ENCODE results near the gene FAT4. TPM values are rescaled to one million over a fixed set of nuclear protein-coding genes. Genes with fewer than 3 reads are reported as not detected.

FAT4 gene
- total RNA-seq, 1 donor from 2014 or later = 9.8 TPM

GRCh38 chr4:125334926-125335325 is 20.2 kb downstream of the FAT4 start:
- TF ChIP-seq POLR2AphosphoS5 (IDR thresholded peaks at IDR 0.05; ENCODE audit: insufficient read depth in 1 of 2, low read depth in 1 of 2) (no peak), CTCF (IDR thresholded peaks at IDR 0.05) (no peak)
- H3K4me1 ChIP-seq = peaks cover 5% of the 10 kb centered on the region
- no peak for DNase-seq (ENCODE audit: extremely low spot score in 2 of 2)
- no peak overlapping the region for H3K4me3 ChIP-seq
- H3K27me3 ChIP-seq = no peaks in the 10 kb centered on the region
- no peaks in the 10 kb centered on the region for H3K9me3 ChIP-seq
- H3K36me3 ChIP-seq = no peaks in the 10 kb centered on the region
- intact Hi-C loops (cut with DNase I) = no loop called here
- H3K27ac ChIP-seq = no peak overlapping the region

GRCh38 chr4:125338814-125339213 is 24.1 kb downstream of the FAT4 start:
- H3K36me3 ChIP-seq = no peaks in the 10 kb centered on the region
- H3K27me3 ChIP-seq = no peaks in the 10 kb centered on the region
- TF ChIP-seq POLR2AphosphoS5 (IDR thresholded peaks at IDR 0.05; ENCODE audit: insufficient read depth in 1 of 2, low read depth in 1 of 2) = no peak
- TF ChIP-seq POLR2A (IDR thresholded peaks at IDR 0.05) = no peak
- no peak for TF ChIP-seq CTCF (IDR thresholded peaks at IDR 0.05)
- H3K9me3 ChIP-seq = no peaks in the 10 kb centered on the region
- no peak overlapping the region for H3K27ac ChIP-seq
- no peak overlapping the region for H3K4me3 ChIP-seq
- intact Hi-C loops (cut with DNase I) = no loop called here
- DNase-seq (ENCODE audit: extremely low spot score in 2 of 2) = no peak
- H3K4me1 ChIP-seq = no peaks in the 10 kb centered on the region

GRCh38 chr4:125344198-125344597 is 29.4 kb downstream of the FAT4 start:
- DNase-seq (ENCODE audit: extremely low spot score in 2 of 2) = no peak
- H3K27me3 ChIP-seq = no peaks in the 10 kb centered on the region
- TF ChIP-seq POLR2AphosphoS5 (IDR thresholded peaks at IDR 0.05; ENCODE audit: insufficient read depth in 1 of 2, low read depth in 1 of 2) (no peak), CTCF (IDR thresholded peaks at IDR 0.05) (no peak)
- intact Hi-C loops (cut with DNase I) = no loop called here
- no peaks in the 10 kb centered on the region for H3K36me3 ChIP-seq
- H3K27ac ChIP-seq = no peak overlapping the region
- no peaks in the 10 kb centered on the region for H3K4me1 ChIP-seq
- no peak overlapping the region for H3K4me3 ChIP-seq
- H3K9me3 ChIP-seq = no peaks in the 10 kb centered on the region

GRCh38 chr4:125346616-125347015 is 31.9 kb downstream of the FAT4 start:
- no peaks in the 10 kb centered on the region for H3K4me1 ChIP-seq
- intact Hi-C loops (cut with DNase I) = no loop called here
- H3K27me3 ChIP-seq = no peaks in the 10 kb centered on the region
- no peaks in the 10 kb centered on the region for H3K36me3 ChIP-seq
- DNase-seq (ENCODE audit: extremely low spot score in 2 of 2) = no peak
- no peaks in the 10 kb centered on the region for H3K9me3 ChIP-seq
- H3K27ac ChIP-seq = no peak overlapping the region
- H3K4me3 ChIP-seq = no peak overlapping the region
- no peak for TF ChIP-seq POLR2A (IDR thresholded peaks at IDR 0.05)
- TF ChIP-seq CTCF (IDR thresholded peaks at IDR 0.05) = no peak
- no peak for TF ChIP-seq POLR2AphosphoS5 (IDR thresholded peaks at IDR 0.05; ENCODE audit: insufficient read depth in 1 of 2, low read depth in 1 of 2)

- intact Hi-C loops (cut with DNase I) = no loop called here
- DNase-seq (ENCODE audit: extremely low spot score in 2 of 2) = no peak
- Histone ChIP-seq H3K4me1 (no peaks in the 10 kb centered on the region), H3K36me3 (no peaks in the 10 kb centered on the region), H3K27me3 (no peaks in the 10 kb centered on the region), H3K4me3 (no peak overlapping the region), H3K9me3 (no peaks in the 10 kb centered on the region), H3K27ac (no peak overlapping the region)
- TF ChIP-seq POLR2AphosphoS5 (IDR thresholded peaks at IDR 0.05; ENCODE audit: insufficient read depth in 1 of 2, low read depth in 1 of 2) (no peak), CTCF (IDR thresholded peaks at IDR 0.05) (no peak), POLR2A (IDR thresholded peaks at IDR 0.05) (no peak)
Observed at GRCh38 chr4:125350470-125351135, 35.8 kb downstream of the FAT4 start.

All from vagina (tissue), 2 donors.